Measurements from ENCODE around the gene ZBTB49.

The ZBTB49 gene

DNA sequence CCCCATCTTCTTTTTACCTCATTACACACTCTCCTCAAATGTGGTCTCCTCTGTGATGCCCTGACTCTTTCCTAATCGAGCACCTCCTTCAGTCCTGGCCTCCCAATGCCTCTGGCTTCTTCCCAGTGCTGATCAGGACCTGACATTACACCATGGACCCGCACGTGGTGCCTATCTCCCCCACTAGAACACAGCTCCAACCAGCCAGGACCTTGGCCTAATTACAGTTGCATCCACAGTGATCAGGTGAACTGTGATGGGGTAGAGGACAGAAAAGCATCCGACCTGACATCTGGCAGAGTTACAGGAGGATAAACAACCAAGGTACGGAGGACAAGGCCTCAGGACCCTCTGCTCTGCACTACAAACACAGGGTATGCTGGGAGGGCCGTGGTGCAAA lies 12.5 kb upstream of the ZBTB49 start:
- DNase-seq (ENCODE audit: low read depth in 2 of 2) = no peak

DNA sequence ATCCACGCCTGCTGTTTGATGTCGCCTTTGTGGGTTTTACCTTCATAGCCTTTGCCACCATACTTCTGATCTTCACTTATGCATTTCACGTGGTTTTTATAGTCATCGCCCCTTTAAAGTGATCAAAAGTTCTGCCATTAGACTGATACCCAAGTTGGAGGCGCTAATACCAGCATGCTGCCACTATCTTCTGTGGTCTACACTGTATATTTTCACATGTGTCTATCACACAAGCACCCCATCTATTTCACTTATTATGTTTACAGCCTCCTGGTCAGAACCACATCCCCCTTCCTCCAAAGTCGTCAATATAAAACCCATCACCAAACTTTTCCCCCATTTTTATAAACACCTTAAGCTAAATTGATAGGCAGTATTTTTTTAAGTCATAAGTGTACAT lies 8.3 kb upstream of the ZBTB49 start:
- DNase-seq (ENCODE audit: low read depth in 2 of 2) = no peak

DNA sequence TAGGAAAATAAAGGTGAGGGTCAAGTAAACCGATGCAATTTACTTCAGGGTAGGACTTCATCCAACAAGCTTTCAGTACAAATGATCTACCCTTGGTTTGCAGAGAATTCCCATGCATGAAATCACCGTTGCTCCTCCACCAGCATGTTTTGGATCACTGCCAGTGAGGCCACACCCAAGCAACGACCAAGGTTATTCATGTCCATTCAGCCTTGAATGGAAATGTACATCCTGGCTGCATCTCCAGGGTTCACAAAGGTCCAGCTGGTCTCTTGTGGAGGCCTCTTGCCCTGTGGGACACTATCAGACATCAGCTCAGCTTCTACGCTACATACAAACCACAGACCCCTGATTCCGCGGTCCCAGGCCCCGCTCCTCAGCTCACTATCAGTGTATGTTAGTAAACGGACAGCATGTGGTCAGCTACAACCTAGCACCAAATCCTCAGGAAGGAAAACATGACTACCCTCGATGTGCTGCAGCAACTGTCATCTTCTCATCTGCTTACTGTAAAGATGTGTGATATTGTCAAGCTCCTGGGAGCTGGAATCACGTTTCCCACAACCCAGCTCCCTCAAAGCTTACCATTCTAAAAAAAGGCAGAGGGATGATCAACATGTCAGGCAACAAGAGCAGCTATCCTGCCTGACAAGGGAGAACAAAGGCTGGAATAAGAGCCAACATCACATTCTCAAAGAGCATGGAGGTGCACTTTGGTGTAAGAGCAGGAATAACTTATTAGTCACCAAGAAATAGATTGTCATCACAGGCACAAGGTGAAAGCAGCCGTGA lies 5.0 kb upstream of the ZBTB49 start:
- no peak for DNase-seq (ENCODE audit: low read depth in 2 of 2)

DNA sequence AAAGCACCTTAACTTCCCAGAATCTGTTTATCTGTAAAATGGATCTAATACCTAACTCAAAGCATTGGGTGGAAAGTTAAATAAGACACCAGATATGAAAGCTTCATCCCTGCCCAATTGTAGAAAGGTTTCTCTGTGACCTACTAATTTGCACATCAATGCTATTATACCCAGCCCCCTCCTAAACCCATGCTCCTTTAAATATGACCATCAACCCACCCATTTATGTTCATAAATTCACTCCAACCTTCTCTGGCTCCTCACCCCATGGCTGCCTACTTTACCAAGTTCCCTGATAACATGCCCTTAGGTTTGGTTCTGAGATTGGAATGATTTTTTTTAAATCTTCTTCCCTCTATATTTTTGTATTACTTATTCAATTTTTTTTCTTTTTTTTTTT lies 2.0 kb upstream of the ZBTB49 start:
- DNase-seq (ENCODE audit: low read depth in 2 of 2) = no peak

DNA sequence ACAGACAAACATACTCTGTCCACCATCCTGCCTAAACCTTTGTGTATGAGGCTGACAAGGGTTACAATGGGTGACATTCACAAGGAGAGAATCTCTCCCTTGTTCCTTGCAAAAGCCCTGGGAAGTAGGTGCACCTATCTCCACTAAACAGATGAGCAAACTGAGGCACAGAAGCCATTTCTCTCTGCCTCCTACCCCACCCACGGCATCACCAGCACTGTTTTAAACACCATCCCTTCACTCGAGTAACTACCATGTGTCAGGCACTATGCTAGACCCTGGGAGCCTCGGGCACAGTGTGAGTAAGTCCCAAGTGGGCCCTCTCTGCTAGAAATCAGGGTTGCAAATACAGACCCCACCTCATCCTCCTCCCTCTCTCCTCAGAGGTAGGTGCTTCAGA lies 996 bp upstream of the ZBTB49 start:
- no peak for DNase-seq (ENCODE audit: low read depth in 2 of 2)

DNA sequence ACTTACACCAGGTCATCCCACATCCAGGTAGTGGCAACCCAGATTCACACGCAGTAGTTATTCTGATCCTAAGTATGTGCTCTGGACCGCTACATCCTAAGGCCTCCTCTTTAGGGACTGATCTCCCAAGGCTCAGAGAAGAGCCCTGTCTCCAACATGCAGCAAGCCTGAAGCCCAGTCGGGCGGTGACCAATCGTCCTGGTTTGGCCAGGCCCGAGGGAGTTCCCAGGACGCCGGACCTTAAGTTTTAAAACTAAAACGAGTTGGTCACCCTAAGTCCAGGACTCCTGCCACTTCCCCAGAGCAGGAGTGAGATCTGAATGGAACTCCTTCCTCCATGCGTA lies 482 bp upstream of the ZBTB49 start:
- DNase-seq (ENCODE audit: low read depth in 2 of 2) = no peak

DNA sequence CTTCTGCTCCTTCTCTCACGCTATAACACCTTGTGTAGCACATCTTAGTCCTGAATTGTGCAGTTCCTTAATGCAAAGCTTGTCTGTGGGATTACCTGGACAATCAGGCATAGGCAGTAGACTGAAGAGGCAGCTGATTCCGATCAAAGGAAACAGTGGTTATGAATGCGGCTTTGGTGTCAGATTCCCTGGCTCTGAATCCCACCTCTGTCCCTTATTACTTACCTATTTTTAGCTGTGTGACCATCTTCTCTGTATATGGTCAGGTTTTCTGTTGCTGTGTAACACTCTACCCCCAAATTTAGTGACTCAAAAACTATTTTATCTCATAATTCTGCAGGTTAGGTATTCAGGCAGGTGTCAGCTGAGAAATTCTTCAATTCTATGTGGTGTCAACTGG lies 3.2 kb downstream of the ZBTB49 start:
- DNase-seq (ENCODE audit: low read depth in 2 of 2) = no peak

DNA sequence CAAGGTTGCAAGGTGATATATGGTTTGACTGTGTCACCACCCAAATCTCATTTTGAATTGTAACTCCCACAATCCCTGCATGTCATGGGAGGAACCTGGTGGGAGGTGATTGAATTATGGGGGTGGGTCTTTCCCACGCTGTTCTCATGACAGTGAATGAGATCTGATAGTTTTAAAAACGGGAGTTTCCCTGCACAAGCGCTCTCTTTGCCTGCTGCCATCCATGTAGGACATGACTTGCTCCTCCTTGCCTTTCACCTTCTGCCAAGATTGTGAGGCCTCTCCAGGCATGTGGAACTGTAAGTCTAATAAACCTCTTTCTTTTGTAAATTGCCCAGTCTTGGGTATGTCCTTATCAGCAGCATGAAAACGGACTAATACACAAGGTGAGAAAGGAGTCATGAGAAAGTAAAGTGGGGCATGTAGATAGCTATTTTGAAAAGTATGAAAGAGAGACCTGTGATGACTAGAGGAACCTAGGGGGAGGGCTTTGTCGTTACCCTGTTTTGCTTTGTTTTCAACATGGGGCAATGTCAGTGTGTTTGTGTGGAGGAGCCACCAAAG lies 6.3 kb downstream of the ZBTB49 start:
- no peak for DNase-seq (ENCODE audit: low read depth in 2 of 2)

DNA sequence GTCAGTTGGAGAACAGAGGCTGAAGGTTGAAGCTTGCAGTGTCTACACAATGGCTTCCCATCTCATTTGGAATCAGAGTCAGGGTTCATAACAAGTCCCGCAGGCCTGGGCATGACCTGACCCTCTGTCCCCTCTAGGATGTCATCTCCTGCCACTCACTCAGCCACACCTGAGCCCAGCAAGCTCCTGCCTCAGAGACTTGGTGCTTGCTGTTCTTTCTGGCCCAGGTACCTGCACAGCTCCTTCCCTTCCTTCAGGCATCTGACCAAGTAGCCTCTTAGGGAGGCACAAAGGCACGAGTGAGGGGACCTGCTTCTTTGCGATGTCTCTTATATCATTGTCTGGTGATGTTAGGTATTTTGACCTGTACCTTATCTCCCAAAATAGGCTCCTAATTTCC lies 9.0 kb downstream of the ZBTB49 start:
- no peak for DNase-seq (ENCODE audit: low read depth in 2 of 2)

DNA sequence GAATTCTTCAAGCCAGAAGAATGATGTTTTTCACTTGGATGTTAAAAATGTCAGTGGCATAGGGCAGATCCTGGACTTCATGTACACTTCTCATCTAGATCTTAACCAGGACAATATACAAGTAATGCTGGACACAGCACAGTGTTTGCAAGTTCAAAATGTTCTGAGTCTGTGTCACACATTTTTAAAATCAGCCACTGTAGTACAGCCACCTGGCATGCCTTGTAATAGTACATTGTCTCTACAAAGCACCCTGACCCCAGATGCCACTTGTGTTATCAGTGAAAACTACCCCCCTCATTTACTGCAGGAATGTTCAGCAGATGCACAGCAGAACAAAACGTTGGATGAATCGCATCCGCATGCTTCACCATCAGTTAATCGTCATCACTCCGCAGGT lies 11.9 kb downstream of the ZBTB49 start:
- no peak for DNase-seq (ENCODE audit: low read depth in 2 of 2)

DNA sequence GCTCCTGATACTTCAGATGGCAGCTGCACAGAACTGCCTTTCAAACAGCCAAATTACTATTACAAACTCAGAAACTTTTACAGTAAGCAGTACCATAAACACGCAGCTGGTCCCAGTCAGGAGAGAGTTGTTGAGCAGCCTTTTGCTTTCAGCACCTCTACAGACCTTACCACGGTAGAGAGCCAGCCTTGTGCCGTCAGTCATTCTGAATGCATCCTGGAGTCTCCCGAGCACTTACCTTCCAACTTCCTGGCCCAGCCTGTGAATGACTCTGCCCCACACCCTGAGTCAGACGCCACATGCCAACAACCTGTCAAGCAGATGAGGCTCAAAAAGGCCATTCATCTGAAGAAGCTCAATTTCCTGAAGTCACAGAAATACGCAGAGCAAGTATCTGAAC lies 12.4 kb downstream of the ZBTB49 start:
- no peak for DNase-seq (ENCODE audit: low read depth in 2 of 2)

DNA sequence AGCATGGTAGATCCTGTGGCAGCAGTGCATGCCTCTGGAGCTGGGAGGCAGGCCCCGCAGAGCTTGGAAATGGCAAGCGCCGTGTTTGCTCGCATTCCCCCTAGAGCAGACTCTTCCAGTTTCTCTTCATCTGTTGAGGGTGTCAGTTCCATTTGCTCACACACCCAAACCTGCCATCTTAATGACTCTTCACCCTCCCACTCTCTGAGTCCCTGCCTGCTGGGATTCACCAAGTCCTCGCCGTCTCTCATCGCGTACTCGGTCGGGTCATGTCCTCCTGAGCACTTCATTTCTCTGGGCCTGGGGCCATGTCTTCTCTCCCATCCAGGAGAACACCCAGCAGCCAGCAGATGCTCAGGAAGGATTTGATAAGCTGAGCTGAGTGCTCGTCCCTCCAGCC lies 16.9 kb downstream of the ZBTB49 start:
- DNase-seq (ENCODE audit: low read depth in 2 of 2) = no peak

DNA sequence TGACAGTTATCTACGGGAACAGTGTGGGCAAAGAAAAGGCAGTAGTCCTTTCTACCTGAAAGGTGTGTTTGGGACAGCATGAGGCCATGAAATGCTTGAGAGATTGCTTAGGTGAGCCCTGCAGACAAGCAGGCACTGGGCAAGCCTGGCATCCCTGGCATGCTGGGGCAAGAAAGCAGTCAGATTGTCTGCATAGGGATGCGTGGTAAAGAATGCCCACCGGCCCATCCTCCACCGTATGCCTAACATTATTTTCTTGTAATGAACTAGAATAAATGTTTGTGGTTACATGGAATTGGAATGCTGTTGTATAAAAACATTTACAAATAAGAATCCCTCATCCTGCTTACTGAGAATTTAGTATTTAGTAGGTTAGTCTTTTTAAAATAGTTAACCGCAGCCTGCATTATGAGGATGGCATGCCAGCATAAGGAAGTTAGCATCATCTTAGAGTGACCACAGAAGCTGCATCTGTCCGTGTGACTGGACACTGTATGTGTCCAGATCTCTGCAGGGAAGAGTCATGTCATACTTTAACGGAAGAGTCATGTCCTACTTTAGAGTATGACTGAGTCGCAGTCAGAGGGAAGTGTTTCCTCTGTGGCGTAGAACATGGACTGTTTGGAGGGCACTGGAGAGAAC lies 18.9 kb downstream of the ZBTB49 start:
- DNase-seq (ENCODE audit: low read depth in 2 of 2) = no peak

DNA sequence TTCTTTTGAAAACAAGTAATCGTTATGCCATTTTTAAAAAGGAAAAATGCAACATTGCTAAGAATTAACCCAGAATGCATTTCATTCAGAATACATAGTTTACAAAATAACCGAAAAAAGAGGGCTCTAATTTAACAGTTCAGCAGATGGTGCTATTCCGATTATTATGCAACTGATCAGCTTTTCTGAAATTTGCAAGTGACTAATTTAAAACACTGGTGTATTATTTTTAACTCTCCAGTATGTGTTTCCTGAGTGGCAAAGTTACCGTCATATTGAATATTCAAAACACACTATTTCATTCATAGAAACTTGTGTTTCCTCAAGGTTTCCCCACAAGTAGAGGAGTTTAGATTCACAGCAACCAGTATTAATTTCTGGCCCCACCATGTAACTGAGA lies 21.1 kb downstream of the ZBTB49 start:
- DNase-seq (ENCODE audit: low read depth in 2 of 2) = no peak

DNA sequence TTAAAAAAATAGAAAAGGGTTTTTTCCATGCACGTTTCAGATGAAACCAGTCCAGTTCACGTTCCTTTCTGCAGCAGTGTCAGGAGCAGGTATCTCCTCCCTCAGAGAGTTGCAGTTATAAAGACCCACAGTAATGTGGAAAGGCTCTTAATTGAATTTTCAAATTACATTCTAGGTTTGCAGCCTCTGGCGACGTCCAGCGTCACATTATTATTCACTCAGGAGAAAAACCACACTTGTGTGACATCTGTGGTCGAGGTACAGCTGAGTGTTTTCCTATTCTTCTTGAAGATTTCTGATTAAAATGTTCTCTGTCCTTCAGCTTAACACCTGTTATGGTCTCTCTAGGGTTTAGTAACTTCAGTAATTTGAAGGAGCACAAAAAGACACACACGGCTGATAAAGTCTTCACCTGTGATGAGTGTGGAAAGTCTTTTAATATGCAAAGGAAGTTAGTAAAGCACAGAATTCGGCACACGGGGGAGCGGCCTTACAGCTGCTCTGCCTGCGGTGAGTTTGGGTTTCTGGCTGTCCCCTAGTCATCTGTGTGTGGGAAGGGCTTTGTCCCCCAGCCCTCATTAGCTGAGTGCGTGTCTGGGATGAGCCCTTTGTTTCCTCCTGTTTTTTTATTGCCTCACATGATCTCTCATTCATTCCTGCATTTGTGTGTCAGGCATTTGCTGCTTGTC lies 25.6 kb downstream of the ZBTB49 start:
- no peak for DNase-seq (ENCODE audit: low read depth in 2 of 2)

DNA sequence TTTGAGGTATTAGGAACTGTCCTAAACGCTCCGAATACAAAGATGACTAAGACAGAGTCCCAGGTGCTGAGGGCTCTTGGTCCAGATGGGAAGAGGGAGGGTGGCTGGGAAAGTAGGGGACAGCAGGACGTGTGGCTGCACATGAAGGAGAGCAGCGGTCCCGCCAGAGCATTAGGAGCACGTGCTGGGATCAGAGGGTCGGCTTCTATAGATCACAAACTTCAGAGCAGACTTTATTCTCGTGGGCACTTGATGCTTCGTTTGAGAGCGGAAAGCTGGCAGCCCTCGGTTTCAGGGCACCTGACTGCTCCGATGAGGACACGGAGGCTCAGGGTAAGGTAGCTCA lies 26.1 kb downstream of the ZBTB49 start:
- no peak for DNase-seq (ENCODE audit: low read depth in 2 of 2)

DNA sequence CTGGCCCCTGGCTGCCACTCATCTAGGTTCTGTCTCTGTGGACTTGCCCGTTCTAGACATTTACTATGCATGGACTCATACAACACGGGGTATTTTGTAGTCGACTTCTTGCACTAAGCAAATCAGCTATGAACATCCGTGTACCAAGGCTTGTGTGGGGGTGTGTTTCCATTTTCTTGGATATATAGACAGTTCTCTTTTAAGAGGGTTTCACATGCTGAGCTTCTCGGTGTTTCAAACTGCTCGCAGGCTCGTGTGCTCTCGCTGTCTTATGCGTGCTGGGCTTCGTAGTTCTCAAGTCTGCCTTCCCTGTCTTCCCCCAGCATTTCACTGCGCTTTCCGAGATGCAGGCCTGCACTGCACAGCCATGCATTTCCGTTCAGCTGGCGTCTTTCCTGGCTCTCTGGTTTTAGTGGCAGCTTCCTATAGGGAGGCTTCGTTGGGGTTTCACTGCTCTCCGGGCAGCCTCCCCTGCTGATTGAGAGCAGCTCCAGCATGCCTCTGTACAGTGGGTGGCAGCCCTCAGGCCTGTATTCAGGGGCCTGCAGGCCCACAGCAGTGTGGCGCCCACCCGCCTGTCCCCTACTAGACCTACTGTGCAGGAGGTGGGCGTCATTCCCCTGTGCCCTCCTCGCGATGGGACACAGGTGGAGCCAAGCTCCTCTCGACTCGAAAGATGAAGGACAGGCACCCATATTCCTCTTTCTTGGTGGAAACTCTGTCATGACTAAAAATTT lies 27.6 kb downstream of the ZBTB49 start:
- DNase-seq (ENCODE audit: low read depth in 2 of 2) = no peak

DNA sequence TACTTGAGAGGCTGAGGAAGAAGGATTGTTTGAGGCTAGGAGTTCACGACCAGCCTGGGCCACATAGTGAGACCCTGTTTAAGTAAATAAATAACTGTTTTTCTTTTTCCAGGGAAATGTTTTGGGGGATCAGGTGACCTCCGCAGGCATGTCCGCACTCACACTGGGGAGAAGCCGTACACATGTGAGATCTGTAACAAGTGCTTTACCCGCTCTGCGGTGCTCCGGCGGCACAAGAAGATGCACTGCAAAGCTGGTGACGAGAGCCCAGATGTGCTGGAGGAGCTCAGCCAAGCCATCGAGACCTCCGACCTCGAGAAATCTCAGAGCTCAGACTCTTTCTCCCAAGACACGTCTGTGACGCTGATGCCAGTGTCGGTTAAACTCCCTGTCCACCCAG lies 30.5 kb downstream of the ZBTB49 start:
- DNase-seq (ENCODE audit: low read depth in 2 of 2) = no peak

DNA sequence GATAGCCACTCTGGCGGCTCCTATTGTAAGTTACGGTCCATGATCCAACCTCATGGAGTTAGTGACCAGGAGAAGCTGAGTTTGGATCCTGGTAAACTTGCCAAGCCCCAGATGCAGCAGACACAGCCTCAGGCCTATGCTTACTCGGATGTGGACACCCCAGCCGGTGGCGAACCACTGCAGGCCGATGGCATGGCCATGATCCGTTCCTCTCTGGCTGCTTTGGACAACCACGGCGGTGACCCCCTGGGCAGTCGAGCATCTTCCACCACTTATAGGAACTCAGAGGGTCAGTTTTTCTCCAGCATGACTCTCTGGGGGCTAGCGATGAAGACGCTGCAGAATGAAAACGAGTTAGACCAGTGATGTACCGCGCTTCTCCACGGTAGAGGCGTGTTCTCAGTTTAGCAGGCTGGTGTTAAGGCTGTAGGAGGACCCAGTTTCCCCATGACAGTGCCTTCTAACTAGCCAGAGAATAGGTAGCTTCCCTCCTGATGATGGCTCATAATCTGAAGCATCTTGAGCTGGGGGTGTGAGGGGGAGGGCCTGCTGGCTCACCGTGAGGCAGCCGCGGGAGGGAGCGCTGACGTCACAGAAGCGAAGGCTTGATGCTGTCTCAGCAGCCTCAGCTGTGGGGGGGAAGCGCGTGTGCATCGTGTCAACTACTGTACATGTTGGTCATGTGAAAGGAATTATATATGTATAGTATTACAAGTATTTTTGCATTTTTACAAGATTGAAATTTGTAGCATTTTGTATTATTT lies 31.1 kb downstream of the ZBTB49 start:
- no peak for DNase-seq (ENCODE audit: low read depth in 2 of 2)

DNA sequence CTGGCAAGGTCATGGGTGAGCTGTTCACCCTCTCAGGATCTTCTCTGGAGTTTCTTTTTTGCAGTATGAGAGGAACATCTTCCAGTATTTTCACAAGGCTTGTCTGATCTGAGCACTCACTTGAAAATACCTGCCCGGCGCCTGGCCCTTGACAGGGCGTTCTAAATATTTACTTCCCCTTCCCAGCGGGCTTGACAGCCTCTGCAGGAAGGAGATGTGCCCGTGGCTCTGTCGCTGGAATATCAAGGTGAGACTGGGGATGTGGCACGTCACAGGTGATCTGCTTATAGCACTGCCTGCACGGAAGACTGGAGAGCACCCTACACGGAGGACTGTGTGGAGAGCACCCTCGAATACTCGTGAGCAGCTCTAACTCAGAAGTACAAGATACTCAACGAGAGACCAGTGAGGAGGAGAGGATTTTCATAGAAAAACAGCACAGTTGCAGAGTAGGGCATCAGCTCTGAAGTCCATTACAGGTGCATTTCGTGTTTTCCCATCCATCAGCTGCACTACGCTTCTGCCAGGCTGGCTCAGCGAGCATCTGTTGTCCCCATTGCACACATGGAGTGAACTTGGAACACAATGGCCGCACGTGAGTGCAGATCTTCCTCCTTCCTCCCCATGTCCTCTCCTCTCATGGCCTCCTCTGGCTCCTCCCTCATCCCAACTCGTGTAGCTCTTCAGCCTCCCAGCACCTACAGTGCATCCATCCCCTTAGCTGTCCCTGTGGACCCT lies 32.1 kb downstream of the ZBTB49 start:
- no peak for DNase-seq (ENCODE audit: low read depth in 2 of 2)

Measured in stimulated activated CD8-positive, alpha-beta memory T cell treated with anti-CD3 and anti-CD28 coated beads, Interleukin-15, amount 100 ng/mL, for 48 hours (primary cell).